ENCODE data around the gene SNTB2.

- no peak for TF ChIP-seq SIN3A (IDR thresholded peaks at IDR 0.05; ENCODE audit: low read depth, low read length)
- TF ChIP-seq MYC (IDR thresholded peaks at IDR 0.05; ENCODE audit: insufficient read depth, insufficient read length, insufficient replicate concordance, low read length, severe bottlenecking), result no peak
- TF ChIP-seq, protein P1, sequence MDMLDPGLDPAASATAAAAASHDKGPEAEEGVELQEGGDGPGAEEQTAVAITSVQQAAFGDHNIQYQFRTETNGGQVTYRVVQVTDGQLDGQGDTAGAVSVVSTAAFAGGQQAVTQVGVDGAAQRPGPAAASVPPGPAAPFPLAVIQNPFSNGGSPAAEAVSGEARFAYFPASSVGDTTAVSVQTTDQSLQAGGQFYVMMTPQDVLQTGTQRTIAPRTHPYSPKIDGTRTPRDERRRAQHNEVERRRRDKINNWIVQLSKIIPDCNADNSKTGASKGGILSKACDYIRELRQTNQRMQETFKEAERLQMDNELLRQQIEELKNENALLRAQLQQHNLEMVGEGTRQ (IDR thresholded peaks at IDR 0.05; ENCODE audit: borderline replicate concordance, low read depth, low read length), result no peak
- no peak for TF ChIP-seq MAX (IDR thresholded peaks at IDR 0.05; ENCODE audit: low read depth, low read length)
- TF ChIP-seq, protein P2, sequence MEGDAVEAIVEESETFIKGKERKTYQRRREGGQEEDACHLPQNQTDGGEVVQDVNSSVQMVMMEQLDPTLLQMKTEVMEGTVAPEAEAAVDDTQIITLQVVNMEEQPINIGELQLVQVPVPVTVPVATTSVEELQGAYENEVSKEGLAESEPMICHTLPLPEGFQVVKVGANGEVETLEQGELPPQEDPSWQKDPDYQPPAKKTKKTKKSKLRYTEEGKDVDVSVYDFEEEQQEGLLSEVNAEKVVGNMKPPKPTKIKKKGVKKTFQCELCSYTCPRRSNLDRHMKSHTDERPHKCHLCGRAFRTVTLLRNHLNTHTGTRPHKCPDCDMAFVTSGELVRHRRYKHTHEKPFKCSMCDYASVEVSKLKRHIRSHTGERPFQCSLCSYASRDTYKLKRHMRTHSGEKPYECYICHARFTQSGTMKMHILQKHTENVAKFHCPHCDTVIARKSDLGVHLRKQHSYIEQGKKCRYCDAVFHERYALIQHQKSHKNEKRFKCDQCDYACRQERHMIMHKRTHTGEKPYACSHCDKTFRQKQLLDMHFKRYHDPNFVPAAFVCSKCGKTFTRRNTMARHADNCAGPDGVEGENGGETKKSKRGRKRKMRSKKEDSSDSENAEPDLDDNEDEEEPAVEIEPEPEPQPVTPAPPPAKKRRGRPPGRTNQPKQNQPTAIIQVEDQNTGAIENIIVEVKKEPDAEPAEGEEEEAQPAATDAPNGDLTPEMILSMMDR (IDR thresholded peaks at IDR 0.05 in 2 of 3, conservative IDR thresholded peaks at IDR 0.05 in 1 of 3; ENCODE audit: control insufficient read depth in 2 of 3, extremely low read depth in 1 of 3, insufficient read depth in 1 of 3, low read depth in 3 of 3, low read length in 3 of 3), result no peak
- no peak for TF ChIP-seq YY1 (IDR thresholded peaks at IDR 0.05; ENCODE audit: low read depth, low read length)
- TF ChIP-seq, protein P3, sequence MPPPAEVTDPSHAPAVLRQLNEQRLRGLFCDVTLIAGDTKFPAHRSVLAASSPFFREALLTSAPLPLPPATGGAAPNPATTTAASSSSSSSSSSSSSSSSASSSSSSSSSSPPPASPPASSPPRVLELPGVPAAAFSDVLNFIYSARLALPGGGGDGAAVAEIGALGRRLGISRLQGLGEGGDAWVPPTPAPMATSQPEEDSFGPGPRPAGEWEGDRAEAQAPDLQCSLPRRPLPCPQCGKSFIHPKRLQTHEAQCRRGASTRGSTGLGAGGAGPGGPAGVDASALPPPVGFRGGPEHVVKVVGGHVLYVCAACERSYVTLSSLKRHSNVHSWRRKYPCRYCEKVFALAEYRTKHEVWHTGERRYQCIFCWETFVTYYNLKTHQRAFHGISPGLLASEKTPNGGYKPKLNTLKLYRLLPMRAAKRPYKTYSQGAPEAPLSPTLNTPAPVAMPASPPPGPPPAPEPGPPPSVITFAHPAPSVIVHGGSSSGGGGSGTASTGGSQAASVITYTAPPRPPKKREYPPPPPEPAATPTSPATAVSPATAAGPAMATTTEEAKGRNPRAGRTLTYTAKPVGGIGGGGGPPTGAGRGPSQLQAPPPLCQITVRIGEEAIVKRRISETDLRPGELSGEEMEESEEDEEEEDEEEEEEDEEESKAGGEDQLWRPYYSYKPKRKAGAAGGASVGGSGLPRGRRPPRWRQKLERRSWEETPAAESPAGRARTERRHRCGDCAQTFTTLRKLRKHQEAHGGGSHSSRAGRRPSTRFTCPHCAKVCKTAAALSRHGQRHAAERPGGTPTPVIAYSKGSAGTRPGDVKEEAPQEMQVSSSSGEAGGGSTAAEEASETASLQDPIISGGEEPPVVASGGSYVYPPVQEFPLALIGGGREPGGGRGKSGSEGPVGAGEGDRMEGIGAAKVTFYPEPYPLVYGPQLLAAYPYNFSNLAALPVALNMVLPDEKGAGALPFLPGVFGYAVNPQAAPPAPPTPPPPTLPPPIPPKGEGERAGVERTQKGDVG (CRISPR knock-in tag; IDR thresholded peaks at IDR 0.05), result no peak
- TF ChIP-seq, protein P4, sequence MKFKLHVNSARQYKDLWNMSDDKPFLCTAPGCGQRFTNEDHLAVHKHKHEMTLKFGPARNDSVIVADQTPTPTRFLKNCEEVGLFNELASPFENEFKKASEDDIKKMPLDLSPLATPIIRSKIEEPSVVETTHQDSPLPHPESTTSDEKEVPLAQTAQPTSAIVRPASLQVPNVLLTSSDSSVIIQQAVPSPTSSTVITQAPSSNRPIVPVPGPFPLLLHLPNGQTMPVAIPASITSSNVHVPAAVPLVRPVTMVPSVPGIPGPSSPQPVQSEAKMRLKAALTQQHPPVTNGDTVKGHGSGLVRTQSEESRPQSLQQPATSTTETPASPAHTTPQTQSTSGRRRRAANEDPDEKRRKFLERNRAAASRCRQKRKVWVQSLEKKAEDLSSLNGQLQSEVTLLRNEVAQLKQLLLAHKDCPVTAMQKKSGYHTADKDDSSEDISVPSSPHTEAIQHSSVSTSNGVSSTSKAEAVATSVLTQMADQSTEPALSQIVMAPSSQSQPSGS (IDR thresholded peaks at IDR 0.05; ENCODE audit: low read length), result no peak
Observed at GRCh38 chr16:69223882-69224281, 36.9 kb downstream of the SNTB2 start.
